Thyroid gland (tissue), 4 donors: ENCODE results near the gene ZNF750.

Experiments used
- POLR2A ChIP-seq, 2 donors: fragments of 450-650 bp; IDR thresholded peaks; one replicate each; pipeline ENCODE4 v1.6.1; 2017; ENCODE audit warnings: antibody characterized with exemption in 2 of 2, mild to moderate bottlenecking in 2 of 2, moderate library complexity in 1 of 2
- TF ChIP-seq, protein P1 (sequence below), 6 experiments: fragments of 200-600 bp in 3 of 6; fragments of 450-650 bp in 3 of 6; sonication (generic) in 3 of 6; IDR thresholded peaks; one replicate each; pipeline ENCODE4 v1.5.1; 2016 to 2019; ENCODE audit warnings: antibody characterized with exemption in 6 of 6, mild to moderate bottlenecking in 2 of 6, inconsistent platforms in 1 of 6, moderate library complexity in 1 of 6

GRCh38 chr17:82878527-82878926, 38.7 kb upstream of the ZNF750 start:
- TF ChIP-seq, protein P1, sequence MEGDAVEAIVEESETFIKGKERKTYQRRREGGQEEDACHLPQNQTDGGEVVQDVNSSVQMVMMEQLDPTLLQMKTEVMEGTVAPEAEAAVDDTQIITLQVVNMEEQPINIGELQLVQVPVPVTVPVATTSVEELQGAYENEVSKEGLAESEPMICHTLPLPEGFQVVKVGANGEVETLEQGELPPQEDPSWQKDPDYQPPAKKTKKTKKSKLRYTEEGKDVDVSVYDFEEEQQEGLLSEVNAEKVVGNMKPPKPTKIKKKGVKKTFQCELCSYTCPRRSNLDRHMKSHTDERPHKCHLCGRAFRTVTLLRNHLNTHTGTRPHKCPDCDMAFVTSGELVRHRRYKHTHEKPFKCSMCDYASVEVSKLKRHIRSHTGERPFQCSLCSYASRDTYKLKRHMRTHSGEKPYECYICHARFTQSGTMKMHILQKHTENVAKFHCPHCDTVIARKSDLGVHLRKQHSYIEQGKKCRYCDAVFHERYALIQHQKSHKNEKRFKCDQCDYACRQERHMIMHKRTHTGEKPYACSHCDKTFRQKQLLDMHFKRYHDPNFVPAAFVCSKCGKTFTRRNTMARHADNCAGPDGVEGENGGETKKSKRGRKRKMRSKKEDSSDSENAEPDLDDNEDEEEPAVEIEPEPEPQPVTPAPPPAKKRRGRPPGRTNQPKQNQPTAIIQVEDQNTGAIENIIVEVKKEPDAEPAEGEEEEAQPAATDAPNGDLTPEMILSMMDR (IDR thresholded peaks at IDR 0.05) = no peak
- no peak for TF ChIP-seq POLR2A (IDR thresholded peaks at IDR 0.05)
